NK-92 treated with Interleukin-12 subunit alpha and Interleukin-12 subunit beta, amount 100 ng/mL, for 24 hours (cell line): Measurements from ENCODE around the gene MCF2L.

Experiments
- DNase-seq: peaks from one replicate; lab custom pipeline; 2025; lab: John Stamatoyannopoulos, UW

Gene MCF2L

GRCh38 chr13:113083402-113084061, 114.5 kb downstream of the MCF2L start:
- no peak for DNase-seq

GRCh38 chr13:113084094-113084942, 115.3 kb downstream of the MCF2L start:
- no peak for DNase-seq

GRCh38 chr13:113084943-113085540, 116.0 kb downstream of the MCF2L start:
- no peak for DNase-seq

- DNase-seq: no peak
These were observed 117.2 kb downstream of the MCF2L start for GRCh38 chr13:113086031-113086750.

- no peak for DNase-seq
These were observed 118.2 kb downstream of the MCF2L start for GRCh38 chr13:113086991-113087922.

GRCh38 chr13:113087923-113088690, 119.1 kb downstream of the MCF2L start:
- DNase-seq: no peak

- DNase-seq: no peak
These were observed 119.6 kb downstream of the MCF2L start for GRCh38 chr13:113088691-113089020.

GRCh38 chr13:113089693-113090414, 120.8 kb downstream of the MCF2L start:
- DNase-seq: no peak

GRCh38 chr13:113090415-113090770, 121.4 kb downstream of the MCF2L start:
- no peak for DNase-seq

GRCh38 chr13:113090806-113091205, 121.8 kb downstream of the MCF2L start:
- no peak for DNase-seq

- DNase-seq: no peak
These were observed 122.3 kb downstream of the MCF2L start for GRCh38 chr13:113091211-113091771.

- DNase-seq: no peak
These were observed 123.1 kb downstream of the MCF2L start for GRCh38 chr13:113091891-113092775.

GRCh38 chr13:113092776-113093579, 124.0 kb downstream of the MCF2L start:
- no peak for DNase-seq

GRCh38 chr13:113093580-113094409, 124.8 kb downstream of the MCF2L start:
- no peak for DNase-seq

- no peak for DNase-seq
These were observed 125.4 kb downstream of the MCF2L start for GRCh38 chr13:113094410-113094800.

GRCh38 chr13:113095146-113096051, 126.4 kb downstream of the MCF2L start:
- no peak for DNase-seq
